H1 (cell line): ENCODE data around the gene TM2D1. TPM values are rescaled to one million over a fixed set of nuclear protein-coding genes. Genes with fewer than 3 reads are reported as not detected.

Source experiments
- ATF3 ChIP-seq: IDR thresholded peaks from 2 replicates; pipeline ENCODE4 v1.6.1; 2011; ENCODE audit warnings: low read depth, mild to moderate bottlenecking, low read length; ENCODE audit not compliant: insufficient read depth
- BACH1 ChIP-seq: IDR thresholded peaks from 2 replicates; pipeline ENCODE4 v1.6.1; 2012; ENCODE audit warnings: low read length, improper control_type of control experiment
- CHD7 ChIP-seq: fragments of 300-600 bp; sonication (generic); IDR thresholded peaks from 2 replicates; pipeline ENCODE4 v1.7.1; 2012; ENCODE audit warnings: low read length, moderate library complexity, mild to moderate bottlenecking, inconsistent platforms; ENCODE audit not compliant: insufficient replicate concordance
- MAX ChIP-seq: IDR thresholded peaks from 2 replicates; pipeline ENCODE4 v1.6.1; 2012; ENCODE audit warnings: inconsistent platforms
- RNF2 ChIP-seq: fragments of 200-900, 300-1000 bp; sonication (generic); IDR thresholded peaks from 2 replicates; pipeline ENCODE4 v1.7.1; 2016; ENCODE audit warnings: borderline replicate concordance, low read depth, mild to moderate bottlenecking, antibody characterized with exemption, low read length; ENCODE audit not compliant: poor library complexity, severe bottlenecking; ENCODE audit errors: missing control alignments
- SAP30 ChIP-seq: fragments of 300-600 bp; sonication (generic); IDR thresholded peaks from 2 replicates; pipeline ENCODE4 v1.7.1; 2012; ENCODE audit warnings: low read length, moderate library complexity, mild to moderate bottlenecking, inconsistent platforms; ENCODE audit not compliant: insufficient read depth, insufficient replicate concordance
- SIRT6 ChIP-seq: IDR thresholded peaks from one replicate; pipeline ENCODE4 v1.7.1; 2012; ENCODE audit warnings: low read length, inconsistent platforms
- SUZ12 ChIP-seq: fragments of 200-600 bp; sonication (generic); IDR thresholded peaks from 2 replicates; pipeline ENCODE4 v1.6.1; 2012; ENCODE audit warnings: mild to moderate bottlenecking, inconsistent platforms, low read length, moderate library complexity, mixed read lengths
- polyA plus RNA-seq, 7 experiments: library from polyadenylated mRNA; depleted of rRNA in 3 of 7; stranded (reverse) in 5 of 7; unstranded in 2 of 7; fragments of >200 nt in 5 of 7; fragments of 200-250 nt in 2 of 7; gene quantifications; 1 replicate in 5 of 7; 2 replicates in 1 of 7; 4 replicates in 1 of 7; pipeline versions ENCODE4 v1.2.1 to v1.2.3, GENCODE V29; 2011 to 2013; ENCODE audit warnings: missing spikeins in 2 of 7, mixed read lengths in 2 of 7
- total RNA-seq: library from RNA; stranded (reverse); fragmentation: NEBNext Ultra II Directional; extraction: Animal tissue kit (Norgen Biotek cat#: 25700); gene quantifications from 2 replicates; pipeline ENCODE4 v1.2.1, GENCODE V29; 2021

TM2D1 gene
- total and polyA plus RNA-seq, 2 of the 8 experiments (the other 6 are each of a cell fraction or from before 2014, with no cell fraction given): 17.7 to 20.5 TPM

- no peak for TF ChIP-seq ATF3
- TF ChIP-seq CHD7: no peak
- TF ChIP-seq SUZ12: no peak
- no peak for TF ChIP-seq MAX
- no peak for TF ChIP-seq BACH1
- no peak for TF ChIP-seq RNF2
- no peak for TF ChIP-seq SIRT6
- no peak for TF ChIP-seq SAP30
Observed at GRCh38 chr1:61674221-61674620, 50.7 kb downstream of the TM2D1 start (continued).
